Subcutaneous preadipocyte (primary cell): ENCODE data around the gene CFAP410. TPM values are rescaled to one million over a fixed set of nuclear protein-coding genes. Genes with fewer than 3 reads are reported as not detected.

Source experiments
- total RNA-seq: library from RNA; depleted of rRNA; stranded (reverse); fragments of >200 nt; gene quantifications from 2 replicates; pipeline ENCODE4 v1.2.3, GENCODE V29; 2012

The CFAP410 gene
- total RNA-seq = 5.7 and 11.0 TPM in 2 replicates

DNA sequence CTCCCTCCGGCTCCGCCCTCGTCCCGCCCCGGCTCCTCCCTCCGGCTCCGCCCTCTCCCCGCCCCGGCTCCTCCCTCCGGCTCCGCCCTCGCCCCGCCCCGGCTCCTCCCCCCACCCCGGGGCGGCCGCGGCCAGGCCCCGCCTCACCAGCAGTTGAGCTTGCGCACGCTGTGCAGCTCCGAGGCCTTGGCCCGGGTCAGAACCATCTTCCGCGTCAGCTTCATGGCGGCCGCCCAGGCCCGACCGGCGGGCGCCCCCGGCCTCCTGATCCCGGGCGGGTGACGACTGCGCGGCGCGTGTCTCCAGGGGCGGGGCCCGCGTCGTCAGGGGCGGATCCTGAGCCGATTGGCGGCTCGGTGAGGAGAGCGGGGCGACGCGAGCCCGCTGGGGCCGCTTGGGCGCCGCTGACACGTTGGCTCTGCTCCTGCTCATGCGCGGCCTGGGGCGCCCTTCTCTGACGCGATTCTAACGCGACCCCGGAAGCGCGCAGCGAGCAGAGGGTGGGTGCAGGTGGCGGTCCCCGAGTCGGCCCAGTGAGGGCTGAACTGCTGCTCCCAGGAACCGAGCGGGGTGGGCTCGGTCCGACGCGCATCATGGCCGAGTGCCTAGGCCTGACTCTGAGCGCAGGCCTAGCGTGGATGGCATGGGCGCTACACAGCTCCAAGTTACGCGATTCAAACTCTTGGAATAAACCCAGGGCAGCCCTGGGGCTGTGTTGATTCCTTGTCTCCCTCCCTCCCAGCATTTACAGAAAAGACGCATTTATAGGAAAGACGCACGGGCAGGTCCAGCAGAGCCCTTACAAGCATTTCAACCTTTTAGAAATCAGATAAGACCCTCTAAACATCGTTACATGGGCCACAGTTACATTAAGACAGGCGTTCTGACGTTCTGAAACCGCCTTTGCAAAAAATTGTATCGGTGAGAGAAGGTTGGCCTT is at the start of gene CFAP410:
CFAP410 (minus strand) TSS at position 420 of the 940 bp plus-strand sequence; CDS start at position 224, 196 bp downstream.

DNA sequence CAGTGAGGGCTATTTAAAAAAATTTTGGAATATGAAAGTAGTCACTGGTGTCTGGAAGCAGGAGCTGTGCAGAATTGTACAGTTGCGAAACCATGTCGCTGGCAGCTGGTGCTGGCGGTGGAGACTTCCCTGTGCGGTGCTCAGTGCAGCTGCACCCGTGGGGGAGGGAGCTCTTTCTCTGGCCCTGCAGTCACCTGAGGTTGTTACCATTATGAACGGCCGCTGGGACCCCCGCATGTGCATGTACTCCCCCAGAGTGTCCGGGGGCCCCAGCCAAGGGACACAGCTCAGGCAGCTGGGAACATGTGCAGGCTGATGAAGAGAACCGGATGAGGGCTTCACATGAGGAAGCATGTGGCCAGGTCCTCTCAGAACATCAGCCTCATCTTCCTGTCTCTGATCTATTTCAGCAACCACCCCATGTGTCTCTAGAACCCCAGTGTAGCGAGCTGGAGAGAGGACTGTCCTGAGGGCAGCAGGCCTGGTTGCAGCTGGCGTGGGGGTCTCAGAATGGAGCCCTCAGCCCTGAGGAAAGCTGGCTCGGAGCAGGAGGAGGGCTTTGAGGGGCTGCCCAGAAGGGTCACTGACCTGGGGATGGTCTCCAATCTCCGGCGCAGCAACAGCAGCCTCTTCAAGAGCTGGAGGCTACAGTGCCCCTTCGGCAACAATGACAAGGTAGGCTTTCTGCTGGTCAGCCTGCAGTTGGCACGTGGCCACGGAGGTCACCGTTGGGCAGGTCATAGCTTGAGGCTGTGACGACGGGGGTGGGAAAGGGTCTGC is 14.2 kb upstream of the CFAP410 start, which contains the start of gene TRPM2:
TRPM2 (plus strand) TSS at position 431 of the 780 bp plus-strand sequence; CDS start at position 511, 80 bp downstream.

DNA sequence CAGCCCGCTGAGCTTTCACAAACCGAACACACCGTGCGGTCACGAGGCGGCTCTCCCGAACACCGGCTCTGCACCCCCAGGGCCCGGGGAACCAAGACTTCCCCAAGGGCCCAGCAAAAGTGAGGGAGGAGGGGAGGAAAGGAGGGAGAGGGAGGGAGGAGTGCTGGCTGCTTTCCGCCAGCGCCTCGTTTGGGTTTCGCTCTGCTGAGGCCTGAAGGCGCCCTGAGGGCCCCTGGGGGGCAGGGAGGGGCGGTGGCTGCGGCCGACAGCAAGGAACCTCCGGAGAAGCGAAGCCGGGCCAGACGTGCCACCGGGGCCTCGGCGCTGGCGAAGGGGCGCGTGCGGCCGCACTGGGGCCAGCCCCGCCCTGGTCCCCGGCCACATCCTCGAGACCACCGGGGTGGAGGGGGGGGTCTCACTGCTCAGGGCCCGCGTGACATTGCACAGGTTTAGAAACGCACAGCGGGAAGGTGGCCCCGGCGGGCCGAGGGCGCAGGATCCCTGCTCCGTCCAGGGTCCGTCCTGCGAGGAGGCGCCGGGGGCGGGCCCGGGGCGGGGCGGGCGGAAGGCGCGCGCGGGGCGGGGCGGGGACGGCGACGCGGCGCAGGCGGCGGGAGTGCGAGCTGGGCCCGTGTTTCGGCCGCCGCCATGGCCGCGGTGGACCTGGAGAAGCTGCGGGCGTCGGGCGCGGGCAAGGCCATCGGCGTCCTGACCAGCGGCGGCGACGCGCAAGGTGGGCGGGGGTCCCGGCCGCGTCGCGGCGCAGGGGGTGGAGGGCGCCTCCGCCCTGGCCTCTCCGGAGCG is 39.5 kb downstream of the CFAP410 start, which contains the start of gene PFKL:
PFKL (plus strand) TSS at position 596 of the 804 bp plus-strand sequence; CDS start at position 649, 53 bp downstream.

DNA sequence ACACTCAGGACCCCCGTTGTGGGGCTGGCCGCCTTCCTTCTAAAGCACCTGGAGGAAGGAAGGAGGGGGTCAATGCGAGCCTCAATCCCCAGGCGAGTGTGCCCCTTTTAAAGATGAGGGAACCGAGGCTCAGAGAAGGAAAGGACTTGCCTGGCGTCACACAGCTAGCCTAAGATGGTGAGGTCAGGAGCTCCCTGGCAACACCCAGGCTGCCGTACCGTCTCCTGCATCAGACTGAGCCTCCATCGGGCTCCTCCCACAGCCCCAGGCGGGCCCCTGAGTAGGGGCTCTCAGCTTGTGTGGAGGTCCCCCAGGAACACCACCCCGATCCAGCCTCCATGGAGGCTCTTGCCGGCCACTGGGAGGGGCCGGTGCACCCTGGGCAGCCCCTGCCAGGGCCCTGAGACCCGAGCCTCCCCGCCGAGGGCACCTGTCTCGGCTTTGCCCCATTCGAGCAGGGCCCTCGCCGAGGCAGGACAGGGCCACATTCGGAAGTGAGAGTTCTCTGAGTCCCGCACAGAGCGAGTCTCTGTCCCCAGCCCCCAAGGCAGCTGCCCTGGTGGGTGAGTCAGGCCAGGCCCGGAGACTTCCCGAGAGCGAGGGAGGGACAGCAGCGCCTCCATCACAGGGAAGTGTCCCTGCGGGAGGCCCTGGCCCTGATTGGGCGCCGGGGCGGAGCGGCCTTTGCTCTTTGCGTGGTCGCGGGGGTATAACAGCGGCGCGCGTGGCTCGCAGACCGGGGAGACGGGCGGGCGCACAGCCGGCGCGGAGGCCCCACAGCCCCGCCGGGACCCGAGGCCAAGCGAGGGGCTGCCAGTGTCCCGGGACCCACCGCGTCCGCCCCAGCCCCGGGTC is 53.8 kb downstream of the CFAP410 start, which contains the start of gene AIRE:
AIRE (plus strand) TSS at position 739 of the 855 bp plus-strand sequence. CDS start 131 bp downstream, outside the sequence.

Other genes starting within 250 kb of the CFAP410 start
- gene PWP2, start 232.0 kb downstream of the CFAP410 start, total RNA-seq = 4.8 and 30.1 TPM in 2 replicates
- 19.5 and 38.5 TPM in 2 replicates for gene GATD3, start 205.7 kb downstream of the CFAP410 start, total RNA-seq
- gene ICOSLG, start 98.4 kb downstream of the CFAP410 start, total RNA-seq = 0.37 and 0.39 TPM in 2 replicates
- gene DNMT3L, start 77.5 kb downstream of the CFAP410 start, total RNA-seq = not detected in 2 replicates
- gene AIRE, start 53.5 kb downstream of the CFAP410 start, total RNA-seq = not detected in 2 replicates
- 157 and 176 TPM in 2 replicates for gene PFKL, start 39.3 kb downstream of the CFAP410 start, total RNA-seq
- gene TRPM2, start 14.2 kb upstream of the CFAP410 start, total RNA-seq = not detected in 2 replicates
- gene LRRC3, start 116.1 kb upstream of the CFAP410 start, total RNA-seq = 1.2 and 1.5 TPM in 2 replicates
- not detected in 2 replicates for gene KRTAP10-1, start 200.8 kb upstream of the CFAP410 start, total RNA-seq
- not detected in 2 replicates for gene KRTAP10-2, start 212.1 kb upstream of the CFAP410 start, total RNA-seq
- not detected in 2 replicates for gene KRTAP10-3, start 219.4 kb upstream of the CFAP410 start, total RNA-seq
- not detected in 2 replicates for gene KRTAP10-4, start 234.3 kb upstream of the CFAP410 start, total RNA-seq
- gene KRTAP10-5, start 241.2 kb upstream of the CFAP410 start, total RNA-seq = not detected in 2 replicates